Measurements from ENCODE around the gene SEMA3F.
"Not testable (repeated sequence)": the region's sequence is repeated elsewhere in the genome, so short reads cannot be mapped to it uniquely, and the experiment has no call there.

Gene SEMA3F

DNA sequence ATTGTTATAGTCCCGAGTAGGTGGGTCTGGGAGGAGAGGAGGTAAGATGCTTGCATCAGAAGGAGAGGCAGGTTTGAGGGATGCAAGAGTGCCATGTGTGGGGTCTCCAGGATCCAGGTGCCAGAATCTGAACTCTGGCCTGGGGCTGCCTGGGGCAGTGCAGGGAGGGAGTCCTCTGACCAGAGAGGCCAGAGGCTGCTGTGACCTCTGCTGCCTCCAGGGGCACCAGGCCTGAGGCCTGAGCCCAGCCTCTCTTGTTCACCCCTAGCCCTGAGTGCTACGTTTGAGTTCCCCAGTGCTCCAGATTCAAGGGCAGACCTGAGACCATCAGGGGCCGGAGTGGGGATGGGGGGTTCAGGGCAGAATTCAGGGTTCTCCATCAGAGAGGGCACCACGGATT, 57.4 kb downstream of the SEMA3F start:
- no peak for DNase-seq (ENCODE audit: low read depth)

GRCh38 chr3:50212971-50213370, 57.8 kb downstream of the SEMA3F start:
- DNase-seq (ENCODE audit: low read depth): no peak

DNA sequence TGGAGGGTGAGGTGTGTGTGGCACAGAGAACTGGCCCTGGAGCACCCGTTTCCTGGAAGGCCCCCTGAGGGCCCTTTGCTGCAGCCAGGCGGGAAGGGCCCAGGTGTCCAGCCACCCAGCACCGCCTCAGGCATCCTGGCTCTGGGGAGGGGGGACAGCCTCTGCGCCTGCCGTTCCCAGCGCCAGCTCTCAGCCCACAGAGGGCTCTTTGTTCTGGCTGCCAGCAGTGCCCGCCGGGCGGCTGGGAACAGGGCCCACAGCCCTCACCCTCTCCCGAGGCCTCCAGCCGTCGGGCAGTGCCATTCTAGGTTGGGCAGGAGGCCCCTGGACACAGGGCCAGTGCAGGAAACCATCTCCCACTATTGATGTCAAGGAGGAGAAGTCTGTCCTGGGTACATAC, 58.2 kb downstream of the SEMA3F start:
- DNase-seq (ENCODE audit: low read depth): no peak

- no peak for DNase-seq (ENCODE audit: low read depth)
These were observed 59.7 kb downstream of the SEMA3F start for GRCh38 chr3:50214824-50215223.

DNA sequence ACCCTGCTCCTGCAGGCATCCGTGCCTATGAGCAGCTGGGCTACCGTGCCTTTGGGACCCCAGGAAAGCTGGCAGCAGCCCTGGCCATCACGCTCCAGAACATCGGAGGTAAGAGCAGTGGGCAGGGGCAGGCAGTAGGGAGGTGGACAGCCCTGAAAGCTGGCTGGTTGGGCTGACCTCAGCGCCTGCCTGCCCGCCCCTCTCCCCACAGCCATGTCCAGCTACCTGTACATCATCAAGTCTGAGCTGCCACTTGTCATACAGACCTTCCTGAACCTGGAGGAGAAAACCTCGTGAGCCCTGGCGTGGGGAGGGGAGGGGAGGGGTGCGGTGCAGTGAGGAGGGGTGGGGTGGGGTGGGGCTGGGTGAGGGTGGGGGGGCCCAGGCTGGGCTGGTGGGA, 60.4 kb downstream of the SEMA3F start:
- DNase-seq (ENCODE audit: low read depth): no peak

GRCh38 chr3:50217681-50218080, 62.6 kb downstream of the SEMA3F start:
- no peak for DNase-seq (ENCODE audit: low read depth)

- DNase-seq (ENCODE audit: low read depth): no peak
These were observed 63.3 kb downstream of the SEMA3F start for GRCh38 chr3:50218448-50218847.

GRCh38 chr3:50219285-50219684, 64.2 kb downstream of the SEMA3F start:
- no peak for DNase-seq (ENCODE audit: low read depth)

DNA sequence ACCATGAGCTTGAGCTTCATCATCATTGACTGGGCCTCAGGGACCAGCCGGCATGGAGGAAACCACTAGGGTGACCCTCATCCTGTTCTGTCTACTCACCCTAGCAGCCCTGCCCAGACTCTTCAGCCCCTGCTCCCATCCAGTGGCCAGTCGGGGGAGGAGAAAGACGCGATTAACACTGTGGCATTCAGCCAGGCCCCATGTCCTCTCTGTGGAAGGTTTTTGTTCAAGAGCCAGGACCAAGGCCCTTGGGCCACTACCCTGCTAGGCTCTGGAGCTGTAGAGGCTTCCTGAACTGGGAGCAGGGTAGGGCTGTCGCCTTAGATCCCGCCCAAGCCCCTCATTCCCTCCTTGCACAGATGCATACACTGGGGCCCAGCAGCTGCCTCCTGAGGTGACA, 65.0 kb downstream of the SEMA3F start:
- no peak for DNase-seq (ENCODE audit: low read depth)

DNA sequence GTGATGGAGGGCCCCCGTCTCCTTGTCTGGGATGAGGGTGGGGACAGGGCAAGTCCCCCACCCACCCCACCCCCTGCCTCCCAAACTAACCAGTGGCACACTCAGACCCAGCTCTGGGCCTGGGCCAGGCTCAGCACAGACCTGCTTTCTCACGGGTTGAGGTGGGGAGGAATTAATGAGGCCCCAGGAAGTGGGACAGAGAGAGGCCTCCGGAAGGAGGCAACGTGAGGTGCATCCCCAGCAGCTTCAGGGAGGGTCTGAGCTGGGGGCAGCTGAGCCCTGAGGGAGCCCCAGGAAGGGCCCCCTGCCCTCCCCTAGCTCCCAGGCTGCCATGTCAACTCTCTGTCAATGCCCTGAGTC, 65.9 kb downstream of the SEMA3F start:
- no peak for DNase-seq (ENCODE audit: low read depth)

DNA sequence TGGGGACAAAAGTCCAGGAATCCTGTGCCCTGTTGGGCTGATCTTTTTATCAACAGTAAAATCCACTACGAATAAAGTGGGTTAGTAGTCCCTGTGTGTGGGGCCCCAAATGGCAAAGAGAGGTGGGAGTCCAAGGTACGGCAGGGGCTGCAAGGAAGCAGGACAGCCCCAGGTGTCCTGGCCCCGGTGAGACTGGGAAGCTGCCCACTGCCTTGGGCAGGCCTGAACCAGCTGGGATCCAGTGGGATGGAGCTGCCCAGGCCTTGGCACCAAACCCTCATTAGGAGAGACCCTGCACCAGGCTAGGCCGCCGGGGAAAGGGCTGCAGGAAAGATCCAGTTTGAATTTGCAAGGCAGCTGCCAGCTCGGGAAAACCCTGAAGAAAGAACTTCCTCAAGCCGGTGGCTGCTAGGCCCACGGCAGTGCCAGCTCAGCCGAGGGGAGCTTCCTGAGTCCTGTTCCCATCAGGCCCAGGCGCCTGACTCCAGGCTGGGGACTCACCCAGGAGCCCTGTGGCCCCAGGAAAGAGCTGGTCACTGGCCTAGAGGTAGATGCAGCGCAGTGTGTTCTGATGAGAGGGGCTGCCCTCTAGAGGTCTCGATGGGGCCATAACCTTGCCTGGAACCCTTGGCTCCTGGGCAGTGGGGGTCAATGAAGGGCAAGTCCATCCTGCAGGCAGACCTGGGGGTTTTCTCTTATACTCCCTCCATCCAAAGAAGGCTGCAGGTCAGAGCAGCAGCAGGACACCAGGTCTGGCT, 66.5 kb downstream of the SEMA3F start:
- no peak for DNase-seq (ENCODE audit: low read depth)

DNA sequence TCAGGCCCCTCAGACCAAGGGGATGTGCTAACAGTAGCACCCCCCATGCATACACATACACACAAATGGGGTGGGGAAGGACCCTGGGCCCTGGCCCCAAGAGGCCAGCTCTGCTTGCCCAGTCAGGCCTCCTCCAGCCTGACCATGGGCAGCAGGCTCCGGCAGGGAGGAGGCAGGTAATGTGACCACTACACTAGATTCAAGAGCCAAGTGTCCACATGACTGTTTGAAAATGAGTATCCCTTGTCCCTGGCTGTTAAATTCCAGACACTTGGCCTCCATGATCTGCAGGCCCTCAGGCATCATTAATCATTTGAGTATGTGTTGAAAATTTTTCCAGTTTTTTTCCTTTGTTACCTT, 67.0 kb downstream of the SEMA3F start:
- DNase-seq (ENCODE audit: low read depth): no peak

DNA sequence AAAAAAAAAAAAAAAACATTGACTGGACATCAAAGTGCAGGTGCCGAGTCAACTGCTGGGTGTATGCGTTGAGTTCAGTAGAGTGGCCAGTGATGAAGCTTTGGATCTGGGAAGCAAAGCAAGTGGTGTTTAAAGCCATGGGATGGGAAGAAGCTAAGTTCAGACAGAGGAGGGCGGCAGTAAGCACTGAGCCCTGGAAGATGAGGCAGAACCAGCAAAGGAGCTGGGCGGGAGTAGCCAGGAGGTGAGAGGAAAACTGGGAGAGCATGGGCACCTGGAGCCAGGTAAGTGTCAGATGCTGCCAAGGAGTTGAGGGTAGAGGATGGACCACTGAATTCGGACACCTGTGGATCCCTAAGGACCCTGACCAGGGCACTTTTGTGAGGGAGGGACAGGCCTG, 69.5 kb downstream of the SEMA3F start:
- no peak for DNase-seq (ENCODE audit: low read depth)

DNA sequence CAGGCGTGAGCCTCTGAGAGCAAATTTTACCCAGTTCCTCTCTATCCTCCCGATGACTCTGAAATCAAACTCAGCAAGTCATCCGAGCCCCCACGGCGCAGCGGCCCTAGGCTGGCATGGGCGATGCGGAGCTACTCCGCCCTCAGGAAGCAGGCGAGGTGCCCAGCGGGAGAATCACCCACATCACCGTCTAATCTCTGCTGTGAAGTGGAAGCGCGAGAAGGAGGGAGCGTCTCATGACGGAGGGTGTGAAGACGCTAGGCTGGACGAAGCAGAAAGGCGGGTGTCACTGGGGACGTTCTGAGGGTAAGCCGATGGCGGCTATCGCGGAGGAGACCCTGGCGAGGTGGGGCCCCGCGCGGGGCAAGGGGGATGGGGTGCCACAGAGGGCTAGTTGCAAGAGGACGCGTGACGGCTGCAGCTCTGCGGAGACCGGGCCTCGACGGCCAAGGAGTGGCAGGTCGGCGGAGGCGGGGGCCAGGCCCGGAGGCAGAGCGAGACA, 71.8 kb downstream of the SEMA3F start:
- peak; percentile 26 for DNase-seq (ENCODE audit: low read depth)

DNA sequence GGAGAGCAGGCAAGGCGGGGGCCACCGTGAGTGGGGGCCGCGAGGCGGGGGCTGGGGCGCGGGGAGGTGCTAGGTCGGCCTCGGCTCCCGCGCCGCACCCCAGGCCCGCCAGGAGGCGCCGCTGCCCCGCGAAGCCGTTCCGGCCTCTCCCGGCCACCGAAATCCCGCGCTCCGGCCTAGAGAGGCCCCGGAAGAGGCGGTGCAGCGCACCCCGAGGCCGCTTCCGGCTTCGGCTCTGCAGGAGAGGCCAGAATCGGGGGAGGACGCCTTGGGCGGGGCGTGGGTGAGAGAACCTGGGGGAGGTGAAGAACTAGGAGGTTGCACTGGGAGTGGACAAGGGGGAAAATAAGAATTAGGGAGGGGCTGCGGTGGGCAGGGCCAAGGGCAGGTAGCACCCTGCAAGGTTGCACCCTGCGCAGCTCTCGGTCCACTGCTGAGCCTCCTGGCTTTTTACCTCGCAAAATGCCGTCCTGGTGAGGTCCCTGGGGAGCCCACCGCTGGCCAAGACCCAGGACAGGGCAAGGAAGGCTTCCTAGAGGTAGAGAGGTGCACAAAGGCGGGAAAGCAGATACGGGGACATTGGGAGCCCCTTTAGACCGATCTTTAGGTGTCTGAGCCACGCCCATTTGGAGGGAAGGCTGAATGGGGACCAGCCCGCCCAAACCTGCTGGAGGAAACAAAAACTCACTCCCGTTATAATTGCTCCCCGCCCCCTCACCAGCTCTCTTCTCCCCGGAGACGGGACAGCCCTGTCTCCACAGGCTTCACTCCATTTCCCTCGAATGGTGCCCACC, 72.5 kb downstream of the SEMA3F start:
- DNase-seq (ENCODE audit: low read depth): peak; percentile 86

- DNase-seq (ENCODE audit: low read depth): not testable (repeated sequence)
These were observed 73.2 kb downstream of the SEMA3F start for GRCh38 chr3:50228184-50228763.

DNA sequence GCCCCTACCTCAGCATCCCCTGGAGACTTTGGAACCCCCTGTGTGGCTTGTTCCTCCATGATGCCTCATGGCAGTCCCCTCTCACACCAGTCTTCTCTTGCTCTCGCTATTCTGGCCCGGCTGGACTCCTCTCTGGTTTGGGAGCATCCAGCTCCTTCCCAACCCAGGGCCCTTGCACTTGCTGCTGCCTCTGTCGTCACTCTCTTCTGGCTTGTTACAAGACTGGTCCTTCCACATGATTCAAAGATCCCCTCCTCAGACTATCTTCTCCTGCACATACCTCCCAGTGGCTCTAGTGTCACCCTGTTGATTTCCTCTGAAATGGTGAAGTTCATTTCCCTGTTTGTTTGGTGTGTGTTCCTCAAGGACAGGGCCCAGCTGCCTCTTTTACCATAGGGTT, 74.4 kb downstream of the SEMA3F start:
- DNase-seq (ENCODE audit: low read depth): no peak

- no peak for DNase-seq (ENCODE audit: low read depth)
These were observed 75.1 kb downstream of the SEMA3F start for GRCh38 chr3:50230104-50230793.

DNA sequence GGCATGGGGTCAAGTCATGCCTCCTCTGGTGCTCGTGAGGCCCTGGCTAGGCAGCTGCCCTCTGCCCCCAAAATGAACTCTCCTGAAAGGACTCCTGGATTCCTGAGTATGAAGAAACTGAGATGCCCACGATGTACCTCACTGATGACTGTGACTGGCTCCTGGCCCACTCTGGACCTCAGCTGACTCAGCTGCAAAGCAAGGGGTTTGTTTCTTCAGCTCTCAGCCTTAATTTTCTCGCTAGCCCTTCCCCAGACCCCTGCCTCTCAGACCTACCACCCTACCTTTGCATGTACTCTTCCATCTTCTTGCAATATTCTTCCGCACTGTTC, 75.6 kb downstream of the SEMA3F start:
- no peak for DNase-seq (ENCODE audit: low read depth)

DNA sequence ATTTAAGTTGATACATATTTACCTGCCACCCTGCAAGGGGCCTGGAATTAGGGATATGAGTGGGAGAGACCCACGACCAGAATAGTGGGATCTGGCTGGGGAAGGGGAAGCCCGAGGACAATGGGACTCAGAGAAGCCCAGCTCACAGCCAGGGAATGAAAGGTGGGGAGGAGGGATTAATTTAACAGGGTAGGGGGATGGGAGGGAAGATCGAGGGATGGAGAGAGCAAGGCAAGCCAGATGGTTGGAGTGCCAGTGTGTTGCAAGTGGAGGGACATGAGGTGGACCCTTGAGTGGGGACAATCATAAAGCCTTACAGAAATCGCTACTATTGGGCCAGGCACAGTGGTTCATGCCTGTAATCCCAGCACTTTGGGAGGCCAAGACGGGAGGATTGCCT, 76.5 kb downstream of the SEMA3F start:
- DNase-seq (ENCODE audit: low read depth): no peak

- no peak for DNase-seq (ENCODE audit: low read depth)
These were observed 77.2 kb downstream of the SEMA3F start for GRCh38 chr3:50232303-50232702.

DNA sequence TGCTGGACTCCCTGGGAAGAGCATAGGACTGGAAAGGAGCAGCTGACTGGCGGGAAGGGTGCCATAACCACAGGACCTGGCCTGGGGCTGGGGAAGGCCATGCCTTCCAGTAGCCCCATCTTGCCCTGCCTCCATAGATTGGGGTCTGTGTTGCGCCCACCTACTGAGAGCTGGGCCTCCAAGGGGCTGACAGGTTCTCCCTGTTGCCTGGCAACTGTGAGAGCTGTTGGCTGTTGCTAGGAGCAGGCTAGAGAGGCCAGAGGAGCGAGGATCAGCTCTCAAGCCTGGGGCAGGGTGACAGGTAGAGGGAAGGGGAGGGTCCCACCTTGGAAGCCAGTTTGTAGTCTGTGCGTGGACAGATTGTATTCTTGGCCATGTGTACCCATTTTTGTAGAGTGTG, 78.1 kb downstream of the SEMA3F start:
- DNase-seq (ENCODE audit: low read depth): no peak
